Gastroesophageal sphincter (tissue), 4 donors: ENCODE data around the gene STAT5B. TPM values are rescaled to one million over a fixed set of nuclear protein-coding genes. Genes with fewer than 3 reads are reported as not detected.

Experiments
- ATAC-seq: fragments of 150-250 bp; one replicate; pipeline ENCODE4 v1.9.1; 2016; ENCODE audit warnings: mild to moderate bottlenecking, moderate library complexity
- H3K27ac ChIP-seq, 4 donors: fragments of 200-600 bp; sonication (generic) in 3 of 4; 1 replicate in 3 of 4; 2 replicates in 1 of 4; pipeline ENCODE4 v1.5.1; 2016 to 2019
- H3K27me3 ChIP-seq: fragments of 200-600 bp; sonication (generic); one replicate; pipeline ENCODE4 v1.5.1; 2019
- H3K36me3 ChIP-seq, 2 donors: fragments of 200-600 bp; sonication (generic); one replicate each; pipeline ENCODE4 v1.5.1; 2019; ENCODE audit warnings: control low read depth in 1 of 2
- H3K4me1 ChIP-seq, 3 donors: fragments of 200-600 bp; sonication (generic); 1 replicate in 2 of 3; 2 replicates in 1 of 3; pipeline ENCODE4 v1.5.1; 2016 to 2019; ENCODE audit warnings: control low read depth in 2 of 3
- H3K4me3 ChIP-seq, 2 donors: fragments of 200-600 bp; sonication (generic); one replicate each; pipeline ENCODE4 v1.5.1; 2019; ENCODE audit warnings: mild to moderate bottlenecking in 1 of 2, moderate library complexity in 1 of 2
- H3K9me3 ChIP-seq, 3 donors: fragments of 200-600 bp; sonication (generic); one replicate each; pipeline ENCODE4 v1.5.1; 2017 to 2019; ENCODE audit warnings: control low read depth in 2 of 3
- EP300 ChIP-seq: sonication (generic); formaldehyde crosslinking; IDR thresholded peaks from one replicate; pipeline ENCODE4 v1.6.1; 2017; ENCODE audit warnings: antibody characterized with exemption, mild to moderate bottlenecking
- POLR2A ChIP-seq, 2 donors: fragments of 450-650 bp; IDR thresholded peaks; one replicate each; pipeline ENCODE4 v1.6.1; 2017; ENCODE audit warnings: antibody characterized with exemption in 2 of 2, mild to moderate bottlenecking in 2 of 2, moderate library complexity in 1 of 2
- POLR2AphosphoS5 ChIP-seq: sonication (generic); formaldehyde crosslinking; IDR thresholded peaks from one replicate; pipeline ENCODE4 v1.6.1; 2017; ENCODE audit warnings: antibody characterized with exemption
- WGBS, 2 donors: methylation state at CpG; one replicate each; pipeline ENCODE4 v1.1.5; 2018; ENCODE audit warnings: low coverage in 1 of 2; 5-methylcytosine and 5-hydroxymethylcytosine counted together
- total RNA-seq, 4 donors: library from RNA; depleted of rRNA; stranded (reverse); fragments of >200 nt; gene quantifications; one replicate each; pipeline ENCODE4 v1.1.0, GENCODE V29; 2016
- TF ChIP-seq, protein P1 (sequence below), 4 experiments: fragments of 200-600 bp in 2 of 4; fragments of 450-650 bp in 2 of 4; sonication (generic) in 1 of 4; IDR thresholded peaks; one replicate each; pipeline ENCODE4 v1.5.1; 2017 to 2019; ENCODE audit warnings: antibody characterized with exemption in 4 of 4, mild to moderate bottlenecking in 2 of 4, moderate library complexity in 2 of 4

STAT5B gene
- total RNA-seq, 4 donors from 2014 or later, result 73.3 to 98.3 (median 95.6) TPM

DNA sequence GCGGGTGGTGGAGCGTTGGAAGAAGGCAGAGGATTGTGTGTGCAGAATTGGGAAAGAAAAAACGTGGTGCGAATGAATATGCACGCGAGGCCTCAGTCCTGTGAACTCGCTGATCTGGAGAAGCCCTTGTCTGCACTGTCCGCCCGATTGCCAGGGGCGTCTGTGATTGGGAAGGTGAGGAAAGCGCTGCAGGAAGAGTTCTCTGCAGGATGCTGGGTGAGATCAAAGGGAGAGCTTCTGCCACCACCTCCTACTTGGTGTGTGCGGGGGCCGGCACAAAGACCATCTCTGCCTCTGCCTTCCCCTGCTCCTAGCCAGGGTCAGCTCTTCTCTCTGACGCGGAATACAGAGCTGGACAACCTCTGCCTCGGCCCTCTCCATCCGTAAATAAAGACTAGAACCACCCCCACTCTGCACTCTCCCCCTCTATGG is 120.6 kb downstream of the STAT5B start:
- Histone ChIP-seq H3K36me3 (peaks cover 0 to 14% of the 10 kb centered on the region in 2 donors), H3K27me3 (no peaks in the 10 kb centered on the region), H3K4me1 (peaks cover 3 to 46% (median 24%) of the 10 kb centered on the region in 3 donors), H3K27ac (peak overlapping the region in 2 of 4 donors; percentile 68 to 88), H3K4me3 (peak overlapping the region; percentile 11 to 98), H3K9me3 (no peaks in the 10 kb centered on the region)
- WGBS, 2 donors, result 20 to 39% methylated on average over 2 to 11 of the region's 17 CpGs
- TF ChIP-seq POLR2A (IDR thresholded peaks at IDR 0.05) (no peak), POLR2AphosphoS5 (no peak), EP300 (no peak)
- TF ChIP-seq, protein P1, sequence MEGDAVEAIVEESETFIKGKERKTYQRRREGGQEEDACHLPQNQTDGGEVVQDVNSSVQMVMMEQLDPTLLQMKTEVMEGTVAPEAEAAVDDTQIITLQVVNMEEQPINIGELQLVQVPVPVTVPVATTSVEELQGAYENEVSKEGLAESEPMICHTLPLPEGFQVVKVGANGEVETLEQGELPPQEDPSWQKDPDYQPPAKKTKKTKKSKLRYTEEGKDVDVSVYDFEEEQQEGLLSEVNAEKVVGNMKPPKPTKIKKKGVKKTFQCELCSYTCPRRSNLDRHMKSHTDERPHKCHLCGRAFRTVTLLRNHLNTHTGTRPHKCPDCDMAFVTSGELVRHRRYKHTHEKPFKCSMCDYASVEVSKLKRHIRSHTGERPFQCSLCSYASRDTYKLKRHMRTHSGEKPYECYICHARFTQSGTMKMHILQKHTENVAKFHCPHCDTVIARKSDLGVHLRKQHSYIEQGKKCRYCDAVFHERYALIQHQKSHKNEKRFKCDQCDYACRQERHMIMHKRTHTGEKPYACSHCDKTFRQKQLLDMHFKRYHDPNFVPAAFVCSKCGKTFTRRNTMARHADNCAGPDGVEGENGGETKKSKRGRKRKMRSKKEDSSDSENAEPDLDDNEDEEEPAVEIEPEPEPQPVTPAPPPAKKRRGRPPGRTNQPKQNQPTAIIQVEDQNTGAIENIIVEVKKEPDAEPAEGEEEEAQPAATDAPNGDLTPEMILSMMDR (IDR thresholded peaks at IDR 0.05), result no peak
- no peak for ATAC-seq

- no peaks in the 10 kb centered on the region for H3K9me3 ChIP-seq
- no peak for ATAC-seq
- TF ChIP-seq POLR2A (IDR thresholded peaks at IDR 0.05), result no peak
- no peak for TF ChIP-seq POLR2AphosphoS5
- TF ChIP-seq, protein P1 (IDR thresholded peaks at IDR 0.05), result no peak
- TF ChIP-seq EP300, result no peak
- H3K4me3 ChIP-seq, result peak overlapping the region; percentile 73 to 98
- H3K4me1 ChIP-seq, result peaks cover 3 to 58% (median 24%) of the 10 kb centered on the region in 3 donors
- peak overlapping the region; percentile 34 to 88 (median 84) for H3K27ac ChIP-seq
- peaks cover 0 to 27% of the 10 kb centered on the region in 2 donors for H3K36me3 ChIP-seq
- H3K27me3 ChIP-seq, result no peaks in the 10 kb centered on the region
- 0 to 1% methylated on average over 7 to 14 of the region's 15 CpGs for WGBS, 2 donors
Measured at GRCh38 chr17:42153919-42154742, 122.1 kb downstream of the STAT5B start.

Other genes with a start within 250 kb of the STAT5B start
- 1 to 10 TPM in 1 of 4 donors, under 1 TPM in 3; 0.27 to 1.4 (median 0.58) TPM for gene C17orf113, start 225.8 kb downstream of the STAT5B start, total RNA-seq
- not detected for gene ZNF385C, start 177.9 kb downstream of the STAT5B start, total RNA-seq
- gene DHX58, start 163.7 kb downstream of the STAT5B start, total RNA-seq, result 10 to 100 TPM; 11.3 to 21.3 (median 13.9) TPM
- 10 to 100 TPM; 10.3 to 51.2 (median 19.3) TPM for gene KAT2A, start 155.0 kb downstream of the STAT5B start, total RNA-seq
- gene HSPB9, start 153.6 kb downstream of the STAT5B start, total RNA-seq, result not detected
- 100 to 1,000 TPM in 3 of 4 donors, 10 to 100 TPM in 1; 91.7 to 122 (median 108) TPM for gene RAB5C, start 121.4 kb downstream of the STAT5B start, total RNA-seq
- gene KCNH4, start 95.2 kb downstream of the STAT5B start, total RNA-seq, result under 1 TPM in 3 of 4 donors, not detected in 1; 0.16 to 0.27 (median 0.17) TPM
- not detected for gene HCRT, start 90.9 kb downstream of the STAT5B start, total RNA-seq
- 10 to 100 TPM; 18.8 to 30.8 (median 21.8) TPM for gene GHDC, start 81.9 kb downstream of the STAT5B start, total RNA-seq
- gene STAT5A, start 12.1 kb upstream of the STAT5B start, total RNA-seq, result 10 to 100 TPM; 61.8 to 80.8 (median 71.4) TPM
- gene STAT3, start 112.1 kb upstream of the STAT5B start, total RNA-seq, result 100 to 1,000 TPM; 146 to 253 (median 205) TPM
- gene CAVIN1, start 146.9 kb upstream of the STAT5B start, total RNA-seq, result 1,000 to 10,000 TPM in 2 of 4 donors, 100 to 1,000 TPM in 2; 615 to 1,266 (median 897) TPM
- 10 to 100 TPM; 47.5 to 84.5 (median 65.4) TPM for gene ATP6V0A1, start 182.5 kb upstream of the STAT5B start, total RNA-seq